Neural progenitor cell (in vitro differentiated cells): ENCODE data around the gene GATA1.

Experiments used
- CTCF ChIP-seq: fragments of 200-600 bp; sonication (generic); IDR thresholded peaks from 2 replicates; pipeline ENCODE4 v1.5.1; 2017; ENCODE audit warnings: antibody characterized with exemption, mild to moderate bottlenecking
- EZH2 ChIP-seq: fragments of 200-600 bp; sonication (generic); IDR thresholded peaks from 2 replicates; pipeline ENCODE4 v1.6.1; 2017; ENCODE audit warnings: antibody characterized with exemption, mild to moderate bottlenecking, moderate library complexity
- EZH2phosphoT487 ChIP-seq: fragments of 200-600 bp; sonication (generic); IDR thresholded peaks from 2 replicates; pipeline ENCODE4 v1.6.1; 2017; ENCODE audit warnings: antibody characterized with exemption

GRCh38 chrX:48782795-48783194 is 3.6 kb upstream of the GATA1 start:
- TF ChIP-seq CTCF: no peak
- no peak for TF ChIP-seq EZH2phosphoT487
- TF ChIP-seq EZH2: no peak
